GM12878 (cell line): Measurements from ENCODE around the gene BRWD1. TPM values are rescaled to one million over a fixed set of nuclear protein-coding genes. Genes with fewer than 3 reads are reported as not detected.

Experiments
- ATAC-seq: fragments of 200-7000 bp; cut with Tn5 transposase; 3 replicates; pipeline ENCODE4 v1.9.1; 2020; ENCODE audit warnings: mild to moderate bottlenecking, moderate library complexity
- BruUV-seq: library from RNA; stranded (reverse); fragments of 400-500 nt; replicated peaks from 2 replicates; lab custom pipeline; 2021; lab: Mats Ljungman, UMichigan
- CTCF ChIA-PET: fragments of 300-600 bp; sonication (Branson Sonifier 250); formaldehyde crosslinking; extraction: SDS; loops from one replicate; lab custom pipeline; 2021; ENCODE audit warnings: inconsistent platforms; lab: Yijun Ruan, JAX
- POLR2A ChIA-PET: fragments of 350-600 bp; formaldehyde crosslinking; extraction: SDS; loops from one replicate; lab custom pipeline; 2021; ENCODE audit warnings: inconsistent platforms; lab: Charles Lee
- RAD21 ChIA-PET: fragments of 300-600 bp; sonication (Branson Sonifier 250); formaldehyde crosslinking; loops from one replicate; lab custom pipeline; 2023; ENCODE audit warnings: antibody characterized with exemption; ENCODE audit not compliant: unreplicated experiment; lab: Charles Lee
- SMC1A ChIA-PET: fragments of 300-600 bp; sonication (Branson Sonifier 250); formaldehyde crosslinking; loops from one replicate; lab custom pipeline; 2023; ENCODE audit not compliant: unreplicated experiment, uncharacterized antibody; lab: Charles Lee
- DNase-seq: peaks from one replicate; pipeline ENCODE4 v3.0.0-alpha.2; 2011; ENCODE audit warnings: low read depth, low spot score
- FAIRE-seq: peaks from 3 replicates; lab custom pipeline; 2011; peaks lifted over from hg19 to GRCh38; lab: Jason Lieb, UNC
- H2AFZ ChIP-seq: 2 replicates; pipeline ENCODE4 v1.6.0; 2011; ENCODE audit warnings: low read depth, low read length, control low read depth; ENCODE audit not compliant: control insufficient read depth
- H3K27ac ChIP-seq: 2 replicates; pipeline ENCODE4 v1.5.1; 2011; ENCODE audit warnings: control low read depth; ENCODE audit not compliant: control insufficient read depth, insufficient read depth
- H3K27me3 ChIP-seq, 2 experiments: replicated peaks in 1 of 2; 2 replicates each; pipeline versions ENCODE4 v1.6.0 to v1.6.1; 2011; ENCODE audit warnings: low read length in 1 of 2; ENCODE audit not compliant: control insufficient read depth in 2 of 2, insufficient read depth in 2 of 2
- H3K36me3 ChIP-seq, 2 experiments: 2 replicates each; pipeline ENCODE4 v1.5.1; 2011; ENCODE audit warnings: low read length in 1 of 2; ENCODE audit not compliant: control insufficient read depth in 2 of 2, insufficient read depth in 2 of 2
- H3K4me1 ChIP-seq: 2 replicates; pipeline ENCODE4 v1.6.1; 2011; ENCODE audit warnings: mild to moderate bottlenecking, low read length, moderate library complexity, mixed read lengths; ENCODE audit not compliant: control insufficient read depth, insufficient read depth
- H3K4me2 ChIP-seq: 2 replicates; pipeline ENCODE4 v1.6.0; 2011; ENCODE audit warnings: control low read depth; ENCODE audit not compliant: control insufficient read depth, insufficient read depth
- H3K4me3 ChIP-seq: fragments of 200-600 bp; sonication (generic); 2 replicates; pipeline ENCODE4 v1.5.1; 2016
- H3K79me2 ChIP-seq: 2 replicates; pipeline ENCODE4 v1.6.0; 2011; ENCODE audit warnings: low read length; ENCODE audit not compliant: control insufficient read depth, insufficient read depth
- H3K9ac ChIP-seq: 2 replicates; pipeline ENCODE4 v1.8.0; 2011; ENCODE audit warnings: low read length, control low read depth, mixed read lengths; ENCODE audit not compliant: control insufficient read depth, insufficient read depth
- H3K9me3 ChIP-seq: replicated peaks from 3 replicates; pipeline ENCODE4 v1.5.1; 2011; ENCODE audit warnings: mild to moderate bottlenecking, low read length; ENCODE audit not compliant: control insufficient read depth, insufficient read depth
- H4K20me1 ChIP-seq: 2 replicates; pipeline ENCODE4 v1.6.0; 2011; ENCODE audit not compliant: control insufficient read depth, insufficient read depth
- ATF7 ChIP-seq: fragments of 450-650 bp; IDR thresholded peaks from 2 replicates; pipeline ENCODE4 v1.6.1; 2016; ENCODE audit warnings: low read depth, mild to moderate bottlenecking
- HCFC1 ChIP-seq: fragments of 150-350 bp; IDR thresholded peaks from 2 replicates; pipeline ENCODE4 v1.6.1; 2014; ENCODE audit warnings: low read length
- NFIC ChIP-seq: IDR thresholded peaks from 2 replicates; pipeline ENCODE4 v1.6.1; 2012; ENCODE audit warnings: low read depth, mild to moderate bottlenecking, inconsistent platforms, low read length, moderate library complexity
- NKRF ChIP-seq: fragments of 450-650 bp; conservative IDR thresholded peaks from 2 replicates; pipeline ENCODE4 v1.6.1; 2017; ENCODE audit warnings: mild to moderate bottlenecking, moderate library complexity
- PBX3 ChIP-seq: IDR thresholded peaks from 2 replicates; pipeline ENCODE4 v1.6.1; 2011; ENCODE audit warnings: mild to moderate bottlenecking, low read depth, low read length, moderate library complexity; ENCODE audit not compliant: insufficient replicate concordance
- SIN3A ChIP-seq: IDR thresholded peaks from 2 replicates; pipeline ENCODE4 v1.6.1; 2012; ENCODE audit warnings: low read depth, low read length, improper control_type of control experiment
- SIX5 ChIP-seq: IDR thresholded peaks from 2 replicates; pipeline ENCODE4 v1.6.1; 2011; ENCODE audit warnings: mild to moderate bottlenecking, low read depth, low read length, moderate library complexity; ENCODE audit not compliant: severe bottlenecking
- SKIL ChIP-seq: fragments of 450-650 bp; IDR thresholded peaks from 2 replicates; pipeline ENCODE4 v1.6.1; 2017; ENCODE audit warnings: mild to moderate bottlenecking, low read depth, inconsistent platforms; ENCODE audit not compliant: poor library complexity, severe bottlenecking
- TCF3 ChIP-seq: IDR thresholded peaks from 2 replicates; pipeline ENCODE4 v1.6.1; 2012; ENCODE audit warnings: low read depth, mild to moderate bottlenecking, low read length, borderline replicate concordance; ENCODE audit not compliant: insufficient read depth
- WRNIP1 ChIP-seq: IDR thresholded peaks from 2 replicates; pipeline ENCODE4 v1.6.1; 2011; ENCODE audit warnings: low read depth, low read length, improper control_type of control experiment, borderline replicate concordance
- ZBTB40 ChIP-seq: fragments of 450-650 bp; IDR thresholded peaks from 2 replicates; pipeline ENCODE4 v1.6.1; 2016; ENCODE audit warnings: mild to moderate bottlenecking, moderate library complexity, borderline replicate concordance
- WGBS: methylation state at CpG from one replicate; pipeline ENCODE4 v1.1.6; 2016; ENCODE audit warnings: low lambda C conversion rate; ENCODE audit not compliant: insufficient replicate concordance, insufficient coverage; ENCODE audit errors: missing lambda C conversion rate; 5-methylcytosine and 5-hydroxymethylcytosine counted together
- in situ Hi-C: fragments of 300-500 bp; cut with MboI; formaldehyde crosslinking; loops from 9 replicates; pipeline ENCODE4 v1.14.3; 2018; ENCODE audit warnings: mixed read lengths
- intact Hi-C: fragments of 100-400 bp; cut with micrococcal nuclease; formaldehyde crosslinking; loops from one replicate; pipeline ENCODE4 v1.14.2; 2022; ENCODE audit not compliant: unreplicated experiment
- polyA plus RNA-seq, 11 experiments: library from polyadenylated mRNA; depleted of rRNA in 4 of 11; unstranded in 6 of 11; stranded (reverse) in 5 of 11; fragments of >200 nt; fragmentation: Nextera tagmentation in 4 of 11; fragmentation: Illumina TruSeq in 1 of 11; extraction: Ambion mirVana in 4 of 11; extraction: Trizol in 1 of 11; gene quantifications; 1 replicate in 1 of 11; 2 replicates in 10 of 11; pipeline versions ENCODE4 v1.2.1 to v1.2.3, GENCODE V29; 2011 to 2016; ENCODE audit warnings: inconsistent platforms in 2 of 11, missing spikeins in 2 of 11, low read depth in 1 of 11
- total RNA-seq, 4 experiments: library from RNA; depleted of rRNA in 3 of 4; stranded (reverse); fragments of >200 nt in 3 of 4; fragmentation: Illumina TruSeq in 1 of 4; extraction: Trizol in 1 of 4; gene quantifications; 2 replicates each; pipeline versions ENCODE4 v1.2.1 to v1.2.3, GENCODE V29; 2013 to 2021

Gene BRWD1
- total and polyA plus RNA-seq, 10 of the 15 experiments (the other 5 are each of a cell fraction or from before 2014, with no cell fraction given): 3.1 to 19.0 (median 13.5) TPM

- under 1% methylated on average over 46 of the region's 56 CpGs for WGBS
- TSS peak; percentile 96 for BruUV-seq
- peak; percentile 82 for DNase-seq
- TF ChIP-seq SIN3A (peak; percentile 64; the same call in 1 of the 2 replicates), ATF7 (no peak), PBX3 (peak; percentile 39), SKIL (no peak), TCF3 (no peak), HCFC1 (no peak; the same call in 1 of the 2 replicates), ZBTB40 (peak; percentile 64; the same call in 1 of the 2 replicates), SIX5 (no peak), NFIC (no peak), NKRF (no peak; the same call in 1 of the 2 replicates), WRNIP1 (no peak)
Observed at GRCh38 chr21:39349211-39350093, 36.0 kb upstream of the BRWD1 start.

More at GRCh38 chr21:39349211-39350093, 36.0 kb upstream of the BRWD1 start:
- ChIA-PET SMC1A (interaction anchor here (0.7 kb wide), 1 partner anchor 27 kb away, joined by 3 read pairs; no protein-coding TSS in a partner anchor), POLR2A (interaction anchor here (0.5 to 3.2 kb wide), 6 partner anchors 14 to 166 kb away, joined by 3 to 12 read pairs (median 4); partner anchors contain the start of gene PSMG1), CTCF (no interaction called here), RAD21 (interaction anchor here (0.7 kb wide), 1 partner anchor 37 kb away, joined by 3 read pairs; no protein-coding TSS in a partner anchor)
- H3K9ac ChIP-seq: peak overlapping the region; percentile 90
- H3K27me3 ChIP-seq: no peaks in the 10 kb centered on the region
- H3K27ac ChIP-seq: peak overlapping the region; percentile 77
- H4K20me1 ChIP-seq: no peaks in the 10 kb centered on the region
- ATAC-seq (peak; percentile 92), FAIRE-seq (peak; percentile 13)
- in situ Hi-C loops (no loop called here), intact Hi-C loops (loop anchor here (2.0 kb wide), 3 partner anchors 31 to 39 kb away; partner anchors contain the start of gene BRWD1)
- H3K79me2 ChIP-seq: peaks cover 35% of the 10 kb centered on the region
- H2AFZ ChIP-seq: peak overlapping the region; percentile 93
- peaks cover 0 to 11% of the 10 kb centered on the region in 2 experiments; a peak in 3 of 4 replicates for H3K36me3 ChIP-seq
- H3K4me3 ChIP-seq: peak overlapping the region; percentile 88
- H3K4me2 ChIP-seq: peak overlapping the region; percentile 77
- H3K4me1 ChIP-seq: 0 out of 2 replicates have a peak, but pooled peaks cover 3% of the 10 kb centered on the region
- no peaks in the 10 kb centered on the region for H3K9me3 ChIP-seq
